ENCODE data around the gene VCX3A.

VCX3A gene

DNA sequence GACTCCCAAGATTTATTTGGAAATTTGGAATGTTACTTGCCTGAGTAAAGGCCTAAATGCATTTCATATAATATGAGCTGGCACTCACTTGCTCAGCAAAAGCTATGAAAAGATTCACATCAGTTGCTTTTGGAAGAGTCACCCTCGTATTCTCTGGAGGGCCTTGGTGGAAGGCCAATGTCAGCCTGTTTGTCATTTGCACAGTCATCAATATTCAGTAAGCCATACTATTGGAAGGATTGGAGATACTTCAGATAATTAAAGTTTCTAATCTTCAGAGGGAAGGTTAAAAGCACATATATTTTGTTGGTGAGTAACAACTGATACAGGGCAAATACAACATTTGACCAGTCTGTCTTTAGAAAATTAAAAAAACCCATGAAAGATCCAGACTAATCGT, 36.6 kb downstream of the VCX3A start:
- H3K4me1 Mint-ChIP-seq, result no peaks in the 10 kb centered on the region
- H3K4me3 Mint-ChIP-seq, result no peak overlapping the region
- TF ChIP-seq, protein P1, sequence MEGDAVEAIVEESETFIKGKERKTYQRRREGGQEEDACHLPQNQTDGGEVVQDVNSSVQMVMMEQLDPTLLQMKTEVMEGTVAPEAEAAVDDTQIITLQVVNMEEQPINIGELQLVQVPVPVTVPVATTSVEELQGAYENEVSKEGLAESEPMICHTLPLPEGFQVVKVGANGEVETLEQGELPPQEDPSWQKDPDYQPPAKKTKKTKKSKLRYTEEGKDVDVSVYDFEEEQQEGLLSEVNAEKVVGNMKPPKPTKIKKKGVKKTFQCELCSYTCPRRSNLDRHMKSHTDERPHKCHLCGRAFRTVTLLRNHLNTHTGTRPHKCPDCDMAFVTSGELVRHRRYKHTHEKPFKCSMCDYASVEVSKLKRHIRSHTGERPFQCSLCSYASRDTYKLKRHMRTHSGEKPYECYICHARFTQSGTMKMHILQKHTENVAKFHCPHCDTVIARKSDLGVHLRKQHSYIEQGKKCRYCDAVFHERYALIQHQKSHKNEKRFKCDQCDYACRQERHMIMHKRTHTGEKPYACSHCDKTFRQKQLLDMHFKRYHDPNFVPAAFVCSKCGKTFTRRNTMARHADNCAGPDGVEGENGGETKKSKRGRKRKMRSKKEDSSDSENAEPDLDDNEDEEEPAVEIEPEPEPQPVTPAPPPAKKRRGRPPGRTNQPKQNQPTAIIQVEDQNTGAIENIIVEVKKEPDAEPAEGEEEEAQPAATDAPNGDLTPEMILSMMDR (IDR thresholded peaks at IDR 0.05; ENCODE audit: unreplicated experiment in 3 of 3), result no peak
- H3K36me3 Mint-ChIP-seq (ENCODE audit: low read depth), result no peaks in the 10 kb centered on the region
- no peaks in the 10 kb centered on the region for H3K27me3 Mint-ChIP-seq (ENCODE audit: low read depth)
- H3K9me3 Mint-ChIP-seq, result no peaks in the 10 kb centered on the region
- H3K27ac Mint-ChIP-seq, result no peak overlapping the region

Data from nephron (organoid).